HepG2 (cell line): ENCODE measurements around the gene SP5. TPM values are rescaled to one million over a fixed set of nuclear protein-coding genes. Genes with fewer than 3 reads are reported as not detected.
A peak's percentile ranks its signal among the peaks of the same experiment; 100 is the strongest.

Experiments used
- ETV6 ChIP-seq: sonication (generic); formaldehyde crosslinking; conservative IDR thresholded peaks from 2 replicates; pipeline ENCODE4 v1.4.0; 2020; ENCODE audit warnings: missing genetic modification reagents
- MIER3 ChIP-seq: IDR thresholded peaks from 2 replicates; pipeline ENCODE4 v1.6.1; 2016; ENCODE audit warnings: missing compliant biosample characterization, borderline replicate concordance
- NFIB ChIP-seq: sonication (generic); formaldehyde crosslinking; IDR thresholded peaks from 2 replicates; pipeline ENCODE4 v1.9.0; 2021; ENCODE audit warnings: missing genetic modification reagents, mild to moderate bottlenecking, borderline replicate concordance
- PTBP1 ChIP-seq: fragments of 200-400 bp; formaldehyde crosslinking; IDR thresholded peaks from 2 replicates; pipeline ENCODE4 v1.6.1; 2018; ENCODE audit warnings: low read length, low read depth; ENCODE audit not compliant: poor library complexity, severe bottlenecking
- SOX5 ChIP-seq: IDR thresholded peaks from 2 replicates; pipeline ENCODE4 v1.6.1; 2016; ENCODE audit warnings: borderline replicate concordance
- SRSF4 ChIP-seq: fragments of 200-400 bp; formaldehyde crosslinking; IDR thresholded peaks from one replicate; pipeline ENCODE4 v1.6.1; 2018; ENCODE audit warnings: mild to moderate bottlenecking, low read depth, low read length, moderate library complexity; ENCODE audit not compliant: poor library complexity, severe bottlenecking
- ZBTB20 ChIP-seq: sonication (generic); formaldehyde crosslinking; IDR thresholded peaks from 2 replicates; pipeline ENCODE4 v1.8.1; 2023; ENCODE audit warnings: missing genetic modification reagents, low read depth, mild to moderate bottlenecking, borderline replicate concordance
- ZEB1 ChIP-seq: IDR thresholded peaks from 2 replicates; pipeline ENCODE4 v1.6.1; 2012; ENCODE audit warnings: mild to moderate bottlenecking, low read depth, inconsistent platforms; ENCODE audit not compliant: insufficient replicate concordance
- ZNF20 ChIP-seq: sonication (generic); formaldehyde crosslinking; IDR thresholded peaks from 2 replicates; pipeline ENCODE4 v1.4.0; 2020; ENCODE audit warnings: mild to moderate bottlenecking, moderate library complexity, missing genetic modification reagents
- ZNF3 ChIP-seq: IDR thresholded peaks from 2 replicates; pipeline ENCODE4 v1.7.0; 2017; ENCODE audit warnings: inconsistent platforms
- ZNF678 ChIP-seq: sonication (generic); formaldehyde crosslinking; IDR thresholded peaks from 2 replicates; pipeline ENCODE4 v1.4.0; 2020; ENCODE audit warnings: mild to moderate bottlenecking, missing genetic modification reagents
- ZNF720 ChIP-seq: sonication (generic); formaldehyde crosslinking; IDR thresholded peaks from 2 replicates; pipeline ENCODE4 v1.4.0; 2020; ENCODE audit warnings: missing genetic modification reagents
- ZNF776 ChIP-seq: sonication (generic); formaldehyde crosslinking; IDR thresholded peaks from 2 replicates; pipeline ENCODE4 v1.4.0; 2020; ENCODE audit warnings: mild to moderate bottlenecking, missing genetic modification reagents
- polyA plus RNA-seq, 8 experiments: library from polyadenylated mRNA; depleted of rRNA in 3 of 8; stranded (reverse) in 7 of 8; unstranded in 1 of 8; fragments of >200 nt; fragmentation: Illumina TruSeq in 4 of 8; extraction: Trizol in 4 of 8; gene quantifications; 2 replicates each; pipeline versions ENCODE4 v1.2.1 to v1.2.3, GENCODE V29; 2011 to 2016; ENCODE audit warnings: low read depth in 4 of 8, missing spikeins in 1 of 8, mixed read lengths in 1 of 8; ENCODE audit not compliant: insufficient read depth in 1 of 8
- total RNA-seq, 5 experiments: library from RNA; depleted of rRNA; stranded (reverse); fragments of >200 nt; fragmentation: Illumina TruSeq; extraction: Trizol; gene quantifications; 2 replicates each; pipeline ENCODE4 v1.2.3, GENCODE V29; 2016; ENCODE audit warnings: low read depth in 1 of 5
- TF ChIP-seq, protein P1 (sequence below): sonication (generic); formaldehyde crosslinking; IDR thresholded peaks from 2 replicates; pipeline ENCODE4 v1.4.0; 2020; ENCODE audit warnings: missing genetic modification reagents
- TF ChIP-seq, protein P2 (sequence below): sonication (generic); formaldehyde crosslinking; IDR thresholded peaks from 2 replicates; pipeline ENCODE4 v1.9.0; 2022; ENCODE audit warnings: missing genetic modification reagents, mild to moderate bottlenecking, borderline replicate concordance
- TF ChIP-seq, protein P3 (sequence below): sonication (generic); formaldehyde crosslinking; IDR thresholded peaks from 2 replicates; pipeline ENCODE4 v1.8.0; 2022; ENCODE audit warnings: mild to moderate bottlenecking, missing genetic modification reagents
- TF ChIP-seq, protein P4 (sequence below): sonication (generic); formaldehyde crosslinking; IDR thresholded peaks from 2 replicates; pipeline ENCODE4 v1.5.1; 2020; ENCODE audit warnings: missing genetic modification reagents, mild to moderate bottlenecking, borderline replicate concordance
- TF ChIP-seq, protein P5 (sequence below): sonication (generic); formaldehyde crosslinking; IDR thresholded peaks from 2 replicates; pipeline ENCODE4 v1.4.0; 2020; ENCODE audit warnings: mild to moderate bottlenecking, missing genetic modification reagents
- TF ChIP-seq, protein P6 (sequence below): fragments of 450-650 bp; IDR thresholded peaks from 2 replicates; pipeline ENCODE4 v1.6.1; 2017; ENCODE audit warnings: mild to moderate bottlenecking

The SP5 gene
- total and polyA plus RNA-seq, 2 of the 13 experiments (the other 11 are each of a cell fraction or from before 2014, with no cell fraction given), result 50.8 to 119 TPM

DNA sequence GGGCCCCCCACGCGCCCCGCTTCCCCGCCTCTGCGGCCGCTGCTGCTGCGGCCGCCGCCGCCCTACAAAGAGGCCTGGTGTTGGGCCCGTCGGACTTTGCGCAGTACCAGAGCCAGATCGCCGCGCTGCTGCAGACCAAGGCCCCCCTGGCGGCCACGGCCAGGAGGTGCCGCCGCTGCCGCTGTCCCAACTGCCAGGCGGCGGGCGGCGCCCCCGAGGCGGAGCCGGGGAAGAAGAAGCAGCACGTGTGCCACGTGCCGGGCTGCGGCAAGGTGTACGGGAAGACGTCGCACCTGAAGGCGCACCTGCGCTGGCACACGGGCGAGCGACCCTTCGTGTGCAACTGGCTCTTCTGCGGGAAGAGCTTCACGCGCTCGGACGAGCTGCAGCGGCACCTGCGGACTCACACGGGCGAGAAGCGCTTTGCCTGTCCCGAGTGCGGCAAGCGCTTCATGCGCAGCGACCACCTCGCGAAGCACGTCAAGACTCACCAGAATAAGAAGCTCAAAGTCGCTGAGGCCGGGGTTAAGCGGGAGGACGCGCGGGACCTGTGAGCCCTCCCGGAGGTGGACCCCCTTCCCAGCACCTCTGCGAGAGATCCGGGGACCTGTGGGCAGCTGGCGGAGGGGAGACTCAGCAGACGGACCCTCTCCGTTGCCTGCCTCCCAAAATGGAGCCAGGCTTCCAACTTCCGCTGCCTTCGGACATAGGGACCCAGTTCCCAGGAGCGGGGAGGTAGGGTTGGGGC is 1.9 kb downstream of the SP5 start (continued):
- TF ChIP-seq ZNF678 (CRISPR knock-in tag) (peak; percentile 95; the same call in 1 of the 2 replicates), MIER3 (CRISPR knock-in tag) (no peak; the same call in 1 of the 2 replicates), ZNF20 (0 out of 2 replicates have a peak, but pooled peaks have one; percentile 48), PTBP1 (peak; percentile 54), SRSF4 (peak; percentile 94), ZNF720 (CRISPR knock-in tag) (no peak), SOX5 (CRISPR knock-in tag) (peak; percentile 72; the same call in 1 of the 2 replicates), ZBTB20 (CRISPR knock-in tag) (peak; percentile 84; the same call in 1 of the 2 replicates), ZEB1 (peak; percentile 43), ZNF3 (CRISPR knock-in tag) (no peak), ETV6 (CRISPR knock-in tag) (peak; percentile 75; the same call in 1 of the 2 replicates), NFIB (peak; percentile 69; the same call in 1 of the 2 replicates), ZNF776 (CRISPR knock-in tag) (no peak; the same call in none of the 2 replicates)
- TF ChIP-seq, protein P1, sequence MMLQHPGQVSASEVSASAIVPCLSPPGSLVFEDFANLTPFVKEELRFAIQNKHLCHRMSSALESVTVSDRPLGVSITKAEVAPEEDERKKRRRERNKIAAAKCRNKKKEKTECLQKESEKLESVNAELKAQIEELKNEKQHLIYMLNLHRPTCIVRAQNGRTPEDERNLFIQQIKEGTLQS (CRISPR knock-in tag), result peak; percentile 61
- TF ChIP-seq, protein P2, sequence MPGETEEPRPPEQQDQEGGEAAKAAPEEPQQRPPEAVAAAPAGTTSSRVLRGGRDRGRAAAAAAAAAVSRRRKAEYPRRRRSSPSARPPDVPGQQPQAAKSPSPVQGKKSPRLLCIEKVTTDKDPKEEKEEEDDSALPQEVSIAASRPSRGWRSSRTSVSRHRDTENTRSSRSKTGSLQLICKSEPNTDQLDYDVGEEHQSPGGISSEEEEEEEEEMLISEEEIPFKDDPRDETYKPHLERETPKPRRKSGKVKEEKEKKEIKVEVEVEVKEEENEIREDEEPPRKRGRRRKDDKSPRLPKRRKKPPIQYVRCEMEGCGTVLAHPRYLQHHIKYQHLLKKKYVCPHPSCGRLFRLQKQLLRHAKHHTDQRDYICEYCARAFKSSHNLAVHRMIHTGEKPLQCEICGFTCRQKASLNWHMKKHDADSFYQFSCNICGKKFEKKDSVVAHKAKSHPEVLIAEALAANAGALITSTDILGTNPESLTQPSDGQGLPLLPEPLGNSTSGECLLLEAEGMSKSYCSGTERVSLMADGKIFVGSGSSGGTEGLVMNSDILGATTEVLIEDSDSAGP, result peak; percentile 85; the same call in 1 of the 2 replicates
- TF ChIP-seq, protein P3, sequence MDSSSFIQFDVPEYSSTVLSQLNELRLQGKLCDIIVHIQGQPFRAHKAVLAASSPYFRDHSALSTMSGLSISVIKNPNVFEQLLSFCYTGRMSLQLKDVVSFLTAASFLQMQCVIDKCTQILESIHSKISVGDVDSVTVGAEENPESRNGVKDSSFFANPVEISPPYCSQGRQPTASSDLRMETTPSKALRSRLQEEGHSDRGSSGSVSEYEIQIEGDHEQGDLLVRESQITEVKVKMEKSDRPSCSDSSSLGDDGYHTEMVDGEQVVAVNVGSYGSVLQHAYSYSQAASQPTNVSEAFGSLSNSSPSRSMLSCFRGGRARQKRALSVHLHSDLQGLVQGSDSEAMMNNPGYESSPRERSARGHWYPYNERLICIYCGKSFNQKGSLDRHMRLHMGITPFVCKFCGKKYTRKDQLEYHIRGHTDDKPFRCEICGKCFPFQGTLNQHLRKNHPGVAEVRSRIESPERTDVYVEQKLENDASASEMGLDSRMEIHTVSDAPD (CRISPR knock-in tag), result no peak
- TF ChIP-seq, protein P4, sequence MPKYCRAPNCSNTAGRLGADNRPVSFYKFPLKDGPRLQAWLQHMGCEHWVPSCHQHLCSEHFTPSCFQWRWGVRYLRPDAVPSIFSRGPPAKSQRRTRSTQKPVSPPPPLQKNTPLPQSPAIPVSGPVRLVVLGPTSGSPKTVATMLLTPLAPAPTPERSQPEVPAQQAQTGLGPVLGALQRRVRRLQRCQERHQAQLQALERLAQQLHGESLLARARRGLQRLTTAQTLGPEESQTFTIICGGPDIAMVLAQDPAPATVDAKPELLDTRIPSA, result no peak
- TF ChIP-seq, protein P5, sequence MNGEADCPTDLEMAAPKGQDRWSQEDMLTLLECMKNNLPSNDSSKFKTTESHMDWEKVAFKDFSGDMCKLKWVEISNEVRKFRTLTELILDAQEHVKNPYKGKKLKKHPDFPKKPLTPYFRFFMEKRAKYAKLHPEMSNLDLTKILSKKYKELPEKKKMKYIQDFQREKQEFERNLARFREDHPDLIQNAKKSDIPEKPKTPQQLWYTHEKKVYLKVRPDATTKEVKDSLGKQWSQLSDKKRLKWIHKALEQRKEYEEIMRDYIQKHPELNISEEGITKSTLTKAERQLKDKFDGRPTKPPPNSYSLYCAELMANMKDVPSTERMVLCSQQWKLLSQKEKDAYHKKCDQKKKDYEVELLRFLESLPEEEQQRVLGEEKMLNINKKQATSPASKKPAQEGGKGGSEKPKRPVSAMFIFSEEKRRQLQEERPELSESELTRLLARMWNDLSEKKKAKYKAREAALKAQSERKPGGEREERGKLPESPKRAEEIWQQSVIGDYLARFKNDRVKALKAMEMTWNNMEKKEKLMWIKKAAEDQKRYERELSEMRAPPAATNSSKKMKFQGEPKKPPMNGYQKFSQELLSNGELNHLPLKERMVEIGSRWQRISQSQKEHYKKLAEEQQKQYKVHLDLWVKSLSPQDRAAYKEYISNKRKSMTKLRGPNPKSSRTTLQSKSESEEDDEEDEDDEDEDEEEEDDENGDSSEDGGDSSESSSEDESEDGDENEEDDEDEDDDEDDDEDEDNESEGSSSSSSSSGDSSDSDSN, result peak; percentile 94
- TF ChIP-seq, protein P6, sequence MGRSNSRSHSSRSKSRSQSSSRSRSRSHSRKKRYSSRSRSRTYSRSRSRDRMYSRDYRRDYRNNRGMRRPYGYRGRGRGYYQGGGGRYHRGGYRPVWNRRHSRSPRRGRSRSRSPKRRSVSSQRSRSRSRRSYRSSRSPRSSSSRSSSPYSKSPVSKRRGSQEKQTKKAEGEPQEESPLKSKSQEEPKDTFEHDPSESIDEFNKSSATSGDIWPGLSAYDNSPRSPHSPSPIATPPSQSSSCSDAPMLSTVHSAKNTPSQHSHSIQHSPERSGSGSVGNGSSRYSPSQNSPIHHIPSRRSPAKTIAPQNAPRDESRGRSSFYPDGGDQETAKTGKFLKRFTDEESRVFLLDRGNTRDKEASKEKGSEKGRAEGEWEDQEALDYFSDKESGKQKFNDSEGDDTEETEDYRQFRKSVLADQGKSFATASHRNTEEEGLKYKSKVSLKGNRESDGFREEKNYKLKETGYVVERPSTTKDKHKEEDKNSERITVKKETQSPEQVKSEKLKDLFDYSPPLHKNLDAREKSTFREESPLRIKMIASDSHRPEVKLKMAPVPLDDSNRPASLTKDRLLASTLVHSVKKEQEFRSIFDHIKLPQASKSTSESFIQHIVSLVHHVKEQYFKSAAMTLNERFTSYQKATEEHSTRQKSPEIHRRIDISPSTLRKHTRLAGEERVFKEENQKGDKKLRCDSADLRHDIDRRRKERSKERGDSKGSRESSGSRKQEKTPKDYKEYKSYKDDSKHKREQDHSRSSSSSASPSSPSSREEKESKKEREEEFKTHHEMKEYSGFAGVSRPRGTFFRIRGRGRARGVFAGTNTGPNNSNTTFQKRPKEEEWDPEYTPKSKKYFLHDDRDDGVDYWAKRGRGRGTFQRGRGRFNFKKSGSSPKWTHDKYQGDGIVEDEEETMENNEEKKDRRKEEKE, result no peak
- TF ChIP-seq, all 625 proteins: peak for 368
